ENCODE data around the gene BLOC1S3. TPM values are rescaled to one million over a fixed set of nuclear protein-coding genes. Genes with fewer than 3 reads are reported as not detected.

BLOC1S3 gene
- total RNA-seq, 2 donors from 2014 or later = 9.4 to 11.3 TPM

DNA sequence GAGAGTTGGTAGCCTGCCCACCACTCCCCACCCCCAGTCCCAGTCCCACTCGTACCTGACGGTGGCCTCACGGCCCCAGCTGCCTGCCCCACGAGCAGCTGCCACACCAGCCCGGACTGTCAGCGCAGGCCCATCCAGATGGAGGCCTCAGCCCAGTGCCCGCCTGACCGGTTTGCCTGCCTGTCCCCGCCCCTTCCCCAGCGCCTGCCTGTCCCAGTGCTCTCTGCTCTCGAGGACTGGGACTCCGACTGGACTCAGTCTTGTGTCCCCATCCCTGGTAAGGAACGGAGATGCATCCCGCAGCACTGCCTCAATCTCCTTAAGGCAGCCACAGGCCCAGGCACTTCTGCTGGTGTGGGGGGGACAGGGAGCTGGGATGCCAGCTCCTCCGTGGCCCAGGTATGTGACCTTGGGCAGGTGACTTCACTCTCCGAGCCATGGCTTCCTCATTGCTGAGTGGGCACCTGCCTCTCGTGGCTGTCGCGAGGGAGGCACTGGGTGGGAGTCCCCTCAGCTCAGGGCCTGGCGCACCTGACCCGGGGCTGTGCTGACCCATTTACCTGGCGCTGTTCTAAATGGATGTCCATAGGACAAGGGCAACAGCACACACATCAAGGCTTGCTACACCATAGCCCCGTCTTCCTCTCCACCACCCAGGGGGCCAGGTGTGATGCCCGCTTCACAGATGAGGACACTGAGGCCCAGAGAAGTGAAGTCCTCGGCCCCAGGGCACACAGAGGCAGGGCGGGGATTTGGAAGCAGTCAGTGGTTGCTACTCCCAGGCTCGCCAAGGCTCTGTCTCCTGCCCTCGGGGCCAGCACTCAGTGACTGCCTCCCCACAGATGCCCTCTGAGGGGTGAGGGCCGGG, 17.5 kb upstream of the BLOC1S3 start, which contains the start of gene NKPD1:
Gene NKPD1 (minus strand): TSS at position 113 of the 868 bp plus-strand sequence. CDS start 832 bp downstream, outside the sequence.
- Mint-ChIP-seq H3K4me3 (no peak within 1 kb of the TSS), H3K9me3 (no peaks in the 10 kb centered on the region), H3K36me3 (ENCODE audit: low read depth) (no peaks in the 10 kb centered on the region), H3K27ac (peak within 1 kb of the TSS; percentile 4), H3K4me1 (peaks cover 2% of the 10 kb centered on the region), H3K27me3 (ENCODE audit: insufficient read depth) (peaks cover 20% of the 10 kb centered on the region)
- TF ChIP-seq, protein P1, sequence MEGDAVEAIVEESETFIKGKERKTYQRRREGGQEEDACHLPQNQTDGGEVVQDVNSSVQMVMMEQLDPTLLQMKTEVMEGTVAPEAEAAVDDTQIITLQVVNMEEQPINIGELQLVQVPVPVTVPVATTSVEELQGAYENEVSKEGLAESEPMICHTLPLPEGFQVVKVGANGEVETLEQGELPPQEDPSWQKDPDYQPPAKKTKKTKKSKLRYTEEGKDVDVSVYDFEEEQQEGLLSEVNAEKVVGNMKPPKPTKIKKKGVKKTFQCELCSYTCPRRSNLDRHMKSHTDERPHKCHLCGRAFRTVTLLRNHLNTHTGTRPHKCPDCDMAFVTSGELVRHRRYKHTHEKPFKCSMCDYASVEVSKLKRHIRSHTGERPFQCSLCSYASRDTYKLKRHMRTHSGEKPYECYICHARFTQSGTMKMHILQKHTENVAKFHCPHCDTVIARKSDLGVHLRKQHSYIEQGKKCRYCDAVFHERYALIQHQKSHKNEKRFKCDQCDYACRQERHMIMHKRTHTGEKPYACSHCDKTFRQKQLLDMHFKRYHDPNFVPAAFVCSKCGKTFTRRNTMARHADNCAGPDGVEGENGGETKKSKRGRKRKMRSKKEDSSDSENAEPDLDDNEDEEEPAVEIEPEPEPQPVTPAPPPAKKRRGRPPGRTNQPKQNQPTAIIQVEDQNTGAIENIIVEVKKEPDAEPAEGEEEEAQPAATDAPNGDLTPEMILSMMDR (conservative IDR thresholded peaks at IDR 0.05) = no peak
- H3K4me3 ChIP-seq (ENCODE audit: low read length) = no peak within 1 kb of the TSS
- no peak within 1 kb of the TSS for H3K9ac ChIP-seq (ENCODE audit: extremely low read depth, low read length, poor library complexity, severe bottlenecking)
- H3K27me3 ChIP-seq (ENCODE audit: control insufficient read depth, insufficient read depth, low read length, poor library complexity, severe bottlenecking) = no peaks in the 10 kb centered on the region
- no peak within 1 kb of the TSS for H3K27ac ChIP-seq (ENCODE audit: low read depth, low read length)
- no peaks in the 10 kb centered on the region for H3K9me3 ChIP-seq (ENCODE audit: control insufficient read depth, low read length)
- no peaks in the 10 kb centered on the region for H3K36me3 ChIP-seq (ENCODE audit: control insufficient read depth, insufficient read depth, low read length)
- H3K4me1 ChIP-seq (ENCODE audit: control insufficient read depth, insufficient read depth, low read length) = peaks cover 5% of the 10 kb centered on the region
- DNase-seq = peak; percentile 78
- 82 to 86% methylated on average over 15 to 29 of the region's 29 CpGs for WGBS, 2 experiments (ENCODE audit: insufficient coverage in 1 of 2, insufficient read length in 1 of 2)

DNA sequence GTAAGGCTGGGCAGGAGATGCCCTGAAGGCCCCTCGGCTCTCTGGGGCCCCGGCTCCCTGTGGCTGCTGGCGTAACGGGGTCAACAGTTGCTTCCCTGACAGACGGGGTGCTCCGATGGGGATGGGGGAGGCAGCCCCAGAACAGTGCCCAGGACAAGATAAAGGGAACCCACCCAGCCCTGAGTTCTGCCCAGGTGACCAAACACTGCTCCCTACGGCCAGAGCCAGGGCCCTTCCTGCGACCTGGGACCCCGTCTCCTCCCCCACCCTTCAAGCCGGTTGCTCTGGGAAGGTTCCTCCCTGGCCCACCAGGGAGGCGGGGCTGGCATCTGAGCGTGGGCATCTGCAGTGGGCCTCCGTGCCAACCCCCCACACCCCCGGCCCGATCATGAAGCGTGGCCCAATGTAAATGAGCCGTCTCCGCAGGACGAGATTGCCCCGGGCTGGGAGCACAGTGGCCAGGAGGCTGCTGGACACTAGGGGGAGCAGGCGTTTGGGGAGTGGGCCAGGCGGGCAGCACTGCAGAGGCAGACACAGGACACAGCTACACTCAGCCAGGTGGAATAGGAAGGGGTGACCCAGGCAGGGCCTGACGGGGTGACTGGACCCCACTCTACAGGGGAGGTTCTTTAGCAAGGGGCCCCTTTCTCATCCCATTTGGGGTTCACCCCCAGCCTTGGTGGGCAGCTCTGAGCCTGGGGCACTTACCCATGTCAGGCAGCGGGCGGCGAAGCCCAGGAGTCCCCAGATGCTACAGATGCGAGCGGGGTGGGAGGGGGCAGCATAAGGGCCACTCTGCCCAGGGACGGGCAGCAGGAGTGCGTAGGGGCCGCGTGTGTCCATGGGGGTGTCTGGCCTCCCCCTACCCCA, 16.6 kb upstream of the BLOC1S3 start:
- H3K4me3 ChIP-seq (ENCODE audit: low read length) = no peak overlapping the region
- Mint-ChIP-seq H3K4me1 (peaks cover 2% of the 10 kb centered on the region), H3K9me3 (no peaks in the 10 kb centered on the region), H3K27ac (no peak overlapping the region), H3K27me3 (ENCODE audit: insufficient read depth) (peaks cover 13% of the 10 kb centered on the region), H3K36me3 (ENCODE audit: low read depth) (no peaks in the 10 kb centered on the region), H3K4me3 (no peak overlapping the region)
- WGBS, 2 experiments (ENCODE audit: insufficient coverage in 1 of 2, insufficient read length in 1 of 2) = 58 to 59% methylated on average over 21 to 32 of the region's 32 CpGs
- no peak overlapping the region for H3K9ac ChIP-seq (ENCODE audit: extremely low read depth, low read length, poor library complexity, severe bottlenecking)
- no peaks in the 10 kb centered on the region for H3K27me3 ChIP-seq (ENCODE audit: control insufficient read depth, insufficient read depth, low read length, poor library complexity, severe bottlenecking)
- no peaks in the 10 kb centered on the region for H3K9me3 ChIP-seq (ENCODE audit: control insufficient read depth, low read length)
- peak; percentile 92 for DNase-seq
- no peaks in the 10 kb centered on the region for H3K36me3 ChIP-seq (ENCODE audit: control insufficient read depth, insufficient read depth, low read length)
- H3K27ac ChIP-seq (ENCODE audit: low read depth, low read length) = no peak overlapping the region
- no peaks in the 10 kb centered on the region for H3K4me1 ChIP-seq (ENCODE audit: control insufficient read depth, insufficient read depth, low read length)
- TF ChIP-seq, protein P1 (conservative IDR thresholded peaks at IDR 0.05) = peak; percentile 83

DNA sequence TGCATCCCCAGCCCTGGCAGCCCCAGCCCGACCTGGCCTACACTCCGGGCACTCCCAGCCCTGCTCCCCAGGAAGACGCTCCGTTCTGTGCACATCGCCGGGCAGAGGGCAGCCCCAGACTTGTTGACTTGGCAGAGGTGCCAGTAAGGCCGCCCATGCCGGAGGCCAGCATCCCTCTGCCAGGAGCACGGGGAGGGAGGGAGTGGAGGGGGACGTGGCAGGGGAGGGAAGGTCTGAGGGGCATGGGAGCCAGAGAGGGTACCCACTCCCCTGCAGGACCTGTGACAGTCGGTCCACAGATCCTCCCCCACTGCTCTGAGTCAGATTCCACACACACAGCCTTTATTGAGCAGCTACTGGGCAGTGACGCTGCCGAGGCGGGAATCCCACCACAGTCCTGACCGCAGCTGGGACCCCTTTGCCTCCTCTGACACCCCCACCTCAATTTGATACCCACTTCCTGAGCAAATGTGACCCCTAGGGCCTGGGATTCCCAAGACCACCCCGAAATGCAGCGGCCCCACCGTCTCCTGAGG, 15.9 kb upstream of the BLOC1S3 start:
- H3K9me3 Mint-ChIP-seq = no peaks in the 10 kb centered on the region
- peaks cover 2% of the 10 kb centered on the region for H3K4me1 Mint-ChIP-seq
- Histone ChIP-seq H3K4me3 (ENCODE audit: low read length) (no peak overlapping the region), H3K27me3 (ENCODE audit: control insufficient read depth, insufficient read depth, low read length, poor library complexity, severe bottlenecking) (no peaks in the 10 kb centered on the region), H3K4me1 (ENCODE audit: control insufficient read depth, insufficient read depth, low read length) (no peaks in the 10 kb centered on the region), H3K9ac (ENCODE audit: extremely low read depth, low read length, poor library complexity, severe bottlenecking) (no peak overlapping the region), H3K36me3 (ENCODE audit: control insufficient read depth, insufficient read depth, low read length) (no peaks in the 10 kb centered on the region), H3K9me3 (ENCODE audit: control insufficient read depth, low read length) (no peaks in the 10 kb centered on the region), H3K27ac (ENCODE audit: low read depth, low read length) (no peak overlapping the region)
- DNase-seq = no peak
- H3K27me3 Mint-ChIP-seq (ENCODE audit: insufficient read depth) = peaks cover 10% of the 10 kb centered on the region
- H3K36me3 Mint-ChIP-seq (ENCODE audit: low read depth) = no peaks in the 10 kb centered on the region
- no peak overlapping the region for H3K27ac Mint-ChIP-seq
- WGBS, 2 experiments (ENCODE audit: insufficient coverage in 1 of 2, insufficient read length in 1 of 2) = 93 to 100% methylated on average over 4 to 18 of the region's 18 CpGs
- H3K4me3 Mint-ChIP-seq = no peak overlapping the region
- TF ChIP-seq, protein P1 (conservative IDR thresholded peaks at IDR 0.05) = no peak
